HG02642 (cell line): ENCODE results near the gene ABCB4.

Experiments used
- ATAC-seq: cut with Tn5 transposase; IDR thresholded peaks from one replicate; pipeline ENCODE4 v1.9.1; 2021; ENCODE audit warnings: mild to moderate bottlenecking; ENCODE audit not compliant: unreplicated experiment, poor library complexity

Gene ABCB4

DNA sequence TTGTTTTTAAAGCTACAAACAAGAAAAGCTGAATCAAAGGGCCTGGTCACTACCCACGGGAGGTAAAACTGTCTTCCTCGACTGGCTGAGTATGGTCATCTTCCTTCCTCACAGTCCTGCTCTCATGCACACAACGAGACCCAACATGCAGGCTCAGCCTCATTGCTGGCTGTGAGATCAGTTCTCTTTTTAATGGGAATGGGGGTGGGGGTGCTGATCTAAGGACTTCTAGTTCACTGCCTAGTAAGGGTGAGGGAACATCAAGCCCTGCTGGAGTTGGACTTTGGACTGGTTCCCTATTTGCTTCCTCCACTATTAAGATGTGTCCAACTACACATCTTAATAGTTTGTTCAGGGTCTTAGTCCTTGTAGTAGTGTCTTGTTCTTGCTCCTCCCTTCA, 48.2 kb downstream of the ABCB4 start:
- ATAC-seq, result no peak

DNA sequence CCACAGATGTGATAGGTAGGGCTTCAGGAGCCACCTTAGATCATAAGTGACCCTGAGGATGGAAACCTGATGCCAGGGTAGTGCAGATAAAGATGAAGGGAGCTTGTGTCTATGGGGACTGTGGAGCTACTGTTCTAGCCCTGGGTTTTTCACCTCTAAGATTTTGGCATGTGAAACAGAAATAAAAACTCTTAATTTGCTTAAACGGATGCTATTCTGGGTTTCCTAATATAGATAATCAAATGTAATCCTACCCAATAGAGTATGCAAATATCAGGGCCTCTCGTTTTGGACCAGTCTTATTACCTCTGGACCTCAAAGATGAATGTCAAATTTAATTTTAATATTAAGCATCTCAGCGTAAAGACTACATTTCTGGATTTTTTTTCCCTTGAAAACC, 49.3 kb downstream of the ABCB4 start:
- ATAC-seq, result peak; percentile 80

DNA sequence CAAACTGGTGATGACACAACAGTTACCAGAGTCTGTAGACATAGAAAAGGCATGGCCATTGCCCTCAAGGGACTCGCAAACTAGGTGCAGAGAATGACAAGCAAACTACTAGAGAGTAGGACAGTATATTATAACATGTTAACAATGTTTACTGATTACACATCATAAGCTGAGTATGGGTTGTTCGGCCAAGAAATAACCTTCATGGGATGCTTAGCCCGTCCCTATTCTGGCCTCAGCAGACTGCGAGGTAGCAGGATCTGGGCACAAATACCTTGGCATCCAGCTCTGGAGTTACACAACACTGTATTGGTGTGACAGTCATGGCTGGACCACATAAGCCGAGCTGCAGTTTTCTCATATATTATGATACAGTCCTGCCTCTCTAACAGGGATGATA, 51.4 kb downstream of the ABCB4 start:
- ATAC-seq, result no peak

DNA sequence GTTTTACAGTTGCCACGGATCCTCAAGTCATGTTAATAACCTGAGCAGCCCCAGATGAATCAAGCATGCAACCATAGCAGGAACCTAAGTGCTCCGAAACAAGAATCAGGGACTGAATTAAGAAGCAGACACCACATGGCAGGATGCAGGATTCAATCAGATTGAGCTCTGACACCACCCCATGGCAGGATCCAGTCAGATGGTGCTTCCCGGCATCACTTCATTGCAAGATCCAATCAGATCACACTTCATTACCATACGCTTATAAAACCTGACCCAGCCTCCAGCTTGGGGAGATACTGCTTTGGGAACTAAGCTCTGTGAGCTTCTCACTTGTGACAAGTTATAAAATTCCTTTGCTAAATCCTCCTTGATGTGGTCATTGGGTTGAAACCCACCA, 55.3 kb downstream of the ABCB4 start:
- no peak for ATAC-seq

DNA sequence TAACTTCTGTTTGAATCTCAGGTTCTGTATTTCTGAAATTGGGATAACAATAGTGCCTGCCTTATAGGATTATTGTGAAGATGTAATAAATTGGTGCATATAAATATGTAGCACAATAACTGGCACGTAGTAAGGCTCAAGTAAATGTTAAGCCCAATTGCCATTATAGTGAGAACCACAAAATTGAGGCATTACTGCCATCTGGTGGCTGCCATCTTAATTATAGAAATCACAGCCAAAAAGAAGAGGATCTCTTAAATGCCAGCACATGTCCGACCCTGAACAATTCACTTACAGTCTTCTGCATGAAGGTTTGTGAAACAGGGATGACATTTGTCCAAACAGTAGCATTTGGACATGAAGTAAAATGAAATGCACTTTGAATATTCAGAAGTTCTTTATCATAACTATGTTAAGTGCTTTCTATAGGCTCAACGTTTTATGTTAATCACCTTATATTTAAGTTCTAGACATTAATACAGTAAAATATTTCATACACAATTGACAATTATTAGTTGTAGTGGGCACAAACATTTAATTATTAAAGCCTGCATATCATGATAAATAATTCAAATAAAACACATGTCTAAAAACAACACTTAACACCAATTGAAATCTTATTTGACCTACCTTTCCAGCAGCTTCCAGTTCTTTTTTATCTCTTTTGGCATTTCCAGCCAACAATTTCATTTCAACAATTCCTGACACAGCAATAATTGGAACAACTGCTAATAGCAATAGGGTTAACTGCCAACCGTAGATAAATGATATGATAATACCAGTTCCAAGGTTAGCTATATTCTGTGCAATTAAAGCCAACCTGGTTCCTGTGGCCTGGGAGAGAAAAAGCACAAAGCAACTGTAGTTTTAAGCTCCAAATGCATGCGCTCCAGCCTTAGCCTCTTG, 58.5 kb downstream of the ABCB4 start:
- peak; percentile 75 for ATAC-seq

DNA sequence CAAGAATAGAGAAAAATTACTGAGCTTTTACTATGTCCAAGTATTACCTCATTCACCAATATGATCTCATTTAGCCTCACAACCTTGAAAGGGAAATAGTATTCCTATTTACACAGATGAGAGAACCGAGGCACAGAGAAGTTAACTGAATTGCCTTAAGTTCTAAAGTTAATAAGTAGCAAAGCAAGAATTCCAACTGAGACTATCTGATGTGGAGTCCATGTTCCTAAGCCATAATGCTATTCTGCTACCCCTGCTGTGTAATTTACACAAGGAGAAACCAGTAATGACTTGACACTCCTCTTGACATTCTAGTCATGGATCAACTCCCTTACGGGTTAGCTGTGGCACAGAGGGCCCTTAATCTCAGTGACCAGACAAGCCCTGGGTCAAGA, 60.7 kb downstream of the ABCB4 start:
- no peak for ATAC-seq

DNA sequence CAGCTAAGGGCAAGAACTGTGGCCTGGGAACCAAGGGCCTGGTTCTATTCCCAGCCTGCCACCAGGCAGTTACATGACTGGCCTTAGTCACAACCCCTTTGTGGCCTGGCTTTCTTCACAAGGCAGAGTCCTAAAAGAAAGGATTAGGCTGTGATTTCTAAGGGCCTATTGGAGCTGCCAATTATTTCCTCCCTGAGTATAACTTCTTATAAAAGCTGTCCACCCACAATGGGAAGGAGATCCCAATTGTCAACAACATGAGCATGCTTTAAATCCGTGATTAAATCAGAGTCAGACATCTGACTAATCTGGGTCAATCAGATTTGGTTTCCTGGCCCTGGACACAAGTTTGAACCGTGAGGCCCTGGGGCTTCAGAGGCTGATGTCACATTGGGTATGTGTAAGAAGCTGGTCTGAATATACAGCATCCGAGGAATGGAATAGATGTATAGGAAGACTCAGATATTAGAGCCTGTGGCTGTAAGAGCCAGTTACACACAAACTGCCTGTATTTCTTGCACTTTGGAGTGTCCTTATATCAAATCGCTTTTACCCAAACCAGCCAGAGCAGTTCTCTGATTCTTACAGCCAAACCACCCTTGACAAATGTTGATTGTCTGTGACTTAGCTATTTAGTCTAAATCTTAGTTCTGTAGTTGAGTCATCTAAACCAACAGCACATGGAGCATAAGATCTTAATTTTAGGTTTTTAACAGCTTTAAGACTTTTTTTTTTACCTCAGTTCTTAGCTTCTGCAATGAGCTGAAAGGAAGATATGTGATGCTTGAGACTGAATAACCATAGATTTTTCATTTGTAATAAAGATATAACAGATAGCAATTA, 61.3 kb downstream of the ABCB4 start:
- ATAC-seq, result no peak

DNA sequence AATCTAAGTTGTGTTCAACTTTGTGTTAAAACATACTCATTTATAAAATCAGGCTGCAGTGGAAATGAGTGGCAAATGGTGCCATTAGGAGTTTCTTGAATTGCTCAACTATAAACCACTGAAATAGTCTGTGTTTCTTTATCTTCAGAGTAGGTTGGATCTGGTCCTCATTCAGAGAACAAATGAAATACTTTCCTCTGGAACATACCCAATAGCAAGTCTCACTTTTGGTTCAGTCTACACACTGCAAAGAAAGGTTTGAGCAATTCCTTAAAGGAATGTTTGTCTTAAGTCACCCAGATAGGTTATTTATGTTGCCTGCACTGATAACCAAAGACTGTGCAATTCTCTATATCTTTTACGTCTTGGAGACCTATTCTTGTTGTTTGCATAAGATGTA, 62.5 kb downstream of the ABCB4 start:
- no peak for ATAC-seq

DNA sequence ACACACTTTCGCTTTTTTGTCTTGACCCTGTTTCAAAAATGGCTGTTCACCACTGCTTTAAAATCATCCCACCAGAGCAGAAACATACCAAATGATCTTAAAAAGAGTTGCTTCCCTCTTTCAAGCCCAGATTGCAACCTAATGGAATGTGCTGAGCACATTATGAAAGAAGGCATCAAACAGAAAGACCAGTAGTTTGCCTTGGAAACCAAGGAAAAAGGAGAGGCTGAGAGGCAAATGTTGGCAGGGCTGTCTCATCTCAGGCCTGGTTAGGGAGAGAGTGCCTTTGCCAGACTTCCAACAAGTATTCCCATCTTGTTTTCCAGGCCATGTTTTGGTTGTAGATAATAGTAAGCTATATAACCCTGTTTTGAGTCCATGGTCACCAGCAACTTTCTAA, 64.3 kb downstream of the ABCB4 start:
- ATAC-seq, result no peak

DNA sequence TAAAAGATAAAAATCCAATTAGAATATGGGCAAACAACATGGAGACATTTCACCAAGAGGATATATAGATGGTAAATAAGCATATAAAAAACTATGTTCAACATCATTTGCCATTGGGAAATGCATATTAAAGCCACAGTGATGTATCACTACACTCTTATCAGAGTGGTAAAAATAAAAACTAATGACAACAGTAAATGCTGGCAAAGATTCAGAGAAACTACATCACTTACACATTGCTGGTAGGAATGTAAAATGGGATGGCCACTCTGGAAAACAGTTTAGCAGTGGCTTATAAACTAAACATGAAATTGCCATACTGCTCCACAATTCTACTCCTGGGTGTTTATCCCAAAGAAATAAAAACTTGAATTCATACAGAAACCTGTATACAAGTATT, 70.8 kb downstream of the ABCB4 start:
- no peak for ATAC-seq

DNA sequence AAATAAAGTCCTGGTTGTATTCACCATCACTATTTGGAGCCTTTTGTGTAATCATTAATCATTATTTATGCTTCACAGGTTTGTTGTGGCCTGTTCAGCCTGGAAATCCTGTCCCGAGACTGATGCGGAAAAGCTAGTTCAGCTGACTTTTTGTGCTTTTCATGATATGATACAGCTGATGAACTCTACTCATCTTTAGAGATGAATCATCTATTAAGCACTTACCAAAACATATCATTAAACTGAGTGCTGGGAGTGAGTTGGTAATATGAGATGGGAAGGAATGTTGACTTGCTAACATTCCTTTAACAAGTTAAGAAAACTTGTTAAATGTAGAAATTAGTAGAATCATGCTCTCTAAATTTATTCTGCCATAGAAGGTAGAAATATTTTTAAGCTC, 77.0 kb downstream of the ABCB4 start:
- no peak for ATAC-seq

DNA sequence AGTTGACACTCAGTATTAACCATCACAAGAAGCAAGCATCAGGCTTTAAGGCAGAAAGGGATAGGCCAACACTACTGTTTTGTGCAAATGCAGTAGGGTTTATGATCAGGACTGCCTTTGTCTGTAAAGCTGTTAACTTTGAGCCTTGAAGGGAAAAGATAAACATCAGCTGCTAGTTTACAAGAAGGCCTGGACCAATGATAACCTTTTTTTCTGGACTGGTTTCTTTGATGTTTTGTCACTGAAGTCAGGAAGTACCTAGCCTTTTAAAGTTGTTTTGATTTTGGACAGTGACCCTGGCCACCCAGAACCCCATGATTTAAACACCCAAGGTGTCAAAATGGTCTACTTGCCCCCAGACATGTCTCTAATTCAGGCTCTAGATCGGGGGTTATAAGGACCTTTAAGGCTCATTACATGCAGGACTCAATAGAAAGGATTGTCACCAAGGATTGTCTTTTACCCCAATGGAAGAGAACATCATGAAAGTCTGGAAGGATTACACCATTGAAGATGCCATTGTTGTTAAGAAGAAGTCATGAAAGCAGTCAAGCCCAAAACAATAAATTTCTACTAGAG, 79.9 kb downstream of the ABCB4 start:
- ATAC-seq, result no peak

DNA sequence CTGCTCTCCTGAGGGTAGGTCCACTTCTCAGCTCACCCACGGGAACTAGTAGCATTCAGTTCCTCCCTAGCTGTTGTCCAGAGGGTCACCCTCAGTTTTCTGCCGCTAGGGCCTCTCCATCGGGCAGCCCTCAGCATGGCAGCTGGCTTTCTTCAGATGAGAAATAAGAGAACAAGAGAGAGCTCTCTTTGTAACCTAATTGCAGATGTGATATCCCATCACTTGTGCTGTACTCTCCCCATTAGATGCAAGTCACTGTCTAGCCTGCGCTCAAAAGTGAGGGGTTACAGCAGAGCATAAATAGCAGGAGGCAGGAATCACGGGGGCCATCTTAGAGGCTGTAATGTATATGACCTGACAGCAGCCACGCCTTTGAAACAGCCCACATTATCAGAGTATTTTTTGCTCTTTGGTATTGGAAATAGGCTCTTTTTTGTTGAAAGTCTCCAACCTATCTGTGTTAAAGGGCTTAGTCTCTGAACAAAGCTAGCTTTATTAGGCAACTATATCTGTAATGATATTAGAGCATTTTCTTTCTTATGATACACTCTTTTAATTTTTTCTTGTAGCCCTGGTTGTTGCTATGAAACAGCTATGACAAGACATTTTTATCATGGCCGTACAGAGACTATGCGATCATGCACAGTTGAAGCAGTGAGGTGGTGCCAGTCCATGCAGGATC, 84.3 kb downstream of the ABCB4 start:
- ATAC-seq, result no peak

DNA sequence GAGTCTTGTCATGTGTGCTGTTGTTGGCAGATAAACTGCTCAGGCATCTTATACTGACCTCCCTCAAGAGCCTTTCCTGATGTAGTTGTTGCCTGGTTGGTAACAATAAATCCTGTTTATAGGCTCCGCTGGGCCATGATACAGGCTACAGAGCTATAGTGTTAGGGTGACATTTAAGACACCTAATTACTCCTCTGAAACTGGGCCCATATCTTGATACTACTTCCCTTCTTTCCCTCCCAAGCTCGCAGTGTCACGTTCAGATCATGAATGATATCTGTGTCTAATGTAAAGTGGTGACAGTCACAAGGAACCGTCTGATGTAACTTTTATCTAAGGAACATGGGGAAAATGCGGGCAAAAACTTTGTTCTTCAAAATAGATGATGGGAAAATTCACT, 94.6 kb downstream of the ABCB4 start:
- no peak for ATAC-seq

DNA sequence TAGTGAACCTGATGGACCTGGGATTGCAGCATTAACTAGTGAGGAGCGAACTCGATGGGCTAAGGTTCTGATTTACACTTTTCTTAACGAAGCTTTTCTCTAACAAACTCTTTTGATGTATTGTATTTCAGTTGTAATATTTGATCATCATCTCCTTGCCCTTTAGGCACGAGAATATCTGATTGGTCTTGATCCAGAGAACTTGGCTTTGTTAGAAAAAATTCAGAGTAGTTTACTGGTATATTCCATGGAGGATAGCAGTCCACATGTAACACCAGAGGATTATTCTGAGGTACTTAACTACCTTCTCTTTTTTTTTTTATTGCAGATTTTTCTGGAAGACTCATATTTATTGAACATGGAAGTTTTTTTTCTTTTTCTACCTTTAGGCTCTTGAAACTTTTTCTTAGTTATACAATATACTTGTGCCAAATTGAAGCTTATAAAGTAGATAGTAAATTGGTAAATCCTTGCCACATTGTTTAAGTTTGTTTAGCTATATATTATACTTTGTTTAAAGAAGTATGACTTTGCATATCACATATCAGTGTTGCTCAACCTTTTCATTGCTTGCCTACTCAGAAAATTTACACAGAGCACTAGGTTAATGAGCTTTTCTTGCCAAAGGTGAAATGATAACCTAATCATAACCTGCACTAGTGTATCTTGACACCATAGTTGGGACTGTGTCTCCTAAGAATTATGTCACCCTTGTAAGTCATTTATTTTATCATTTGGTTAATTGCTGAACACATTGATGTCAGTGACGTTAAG, 99.6 kb downstream of the ABCB4 start:
- ATAC-seq, result no peak

DNA sequence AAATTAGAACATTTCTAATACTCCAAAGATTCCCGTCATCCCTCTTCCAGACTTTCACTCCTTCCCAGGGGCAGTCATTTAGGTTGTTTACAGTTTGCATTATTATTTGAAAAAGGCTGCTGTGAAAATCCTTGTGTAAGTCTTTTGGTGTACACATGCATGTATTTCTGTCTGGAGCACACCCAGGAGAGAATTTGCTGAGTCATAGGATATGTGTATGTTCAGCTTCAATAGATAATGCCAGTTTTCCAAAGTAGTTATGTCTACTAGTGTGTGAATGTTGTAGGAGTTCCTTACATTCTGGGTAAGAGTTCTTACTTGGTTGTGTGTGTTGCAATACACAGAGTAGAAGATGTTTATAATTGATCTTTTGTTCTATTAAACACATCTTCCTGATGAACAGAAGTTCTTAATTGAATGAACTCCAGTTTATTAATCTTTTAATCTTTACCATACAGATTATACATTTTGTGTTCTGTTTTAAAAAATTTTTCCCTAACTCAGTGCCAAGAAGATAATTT, 104.8 kb downstream of the ABCB4 start:
- no peak for ATAC-seq

DNA sequence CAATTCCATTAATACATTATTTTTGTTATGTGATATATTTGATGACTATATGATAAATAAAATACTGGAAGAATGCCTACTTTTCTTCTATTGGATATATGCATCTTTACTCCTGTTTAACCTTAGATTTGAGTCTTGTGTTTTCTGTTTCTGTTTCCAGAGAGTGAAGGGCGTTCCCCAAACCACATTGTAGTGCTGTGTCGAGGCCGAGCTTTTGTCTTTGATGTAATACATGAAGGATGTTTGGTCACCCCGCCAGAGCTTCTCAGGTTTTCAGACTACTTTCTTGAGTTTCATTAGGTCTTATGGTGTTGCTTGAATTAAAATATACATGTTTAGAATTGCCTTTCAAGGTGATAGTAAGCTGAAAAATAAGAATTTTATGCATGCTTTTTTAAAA, 106.3 kb downstream of the ABCB4 start:
- no peak for ATAC-seq

DNA sequence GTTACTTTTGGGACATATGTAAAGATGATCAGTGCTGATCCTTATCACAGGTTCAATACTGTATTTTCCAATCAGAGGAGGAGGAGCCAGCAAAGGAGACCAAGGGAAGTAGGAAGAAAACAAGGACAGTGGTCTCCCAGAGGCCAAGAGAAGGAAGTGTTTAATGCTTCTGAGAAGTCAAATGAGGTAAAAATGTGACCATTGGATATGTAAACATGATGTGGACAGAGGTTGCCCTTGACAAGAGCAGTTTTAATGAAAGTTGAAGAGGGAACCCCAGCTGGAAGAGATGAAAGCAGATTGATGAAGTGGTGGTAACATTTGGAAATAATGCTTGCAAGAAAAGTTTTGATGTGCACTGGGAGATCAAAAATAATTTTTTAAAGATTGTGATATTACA, 111.2 kb downstream of the ABCB4 start:
- ATAC-seq, result no peak

DNA sequence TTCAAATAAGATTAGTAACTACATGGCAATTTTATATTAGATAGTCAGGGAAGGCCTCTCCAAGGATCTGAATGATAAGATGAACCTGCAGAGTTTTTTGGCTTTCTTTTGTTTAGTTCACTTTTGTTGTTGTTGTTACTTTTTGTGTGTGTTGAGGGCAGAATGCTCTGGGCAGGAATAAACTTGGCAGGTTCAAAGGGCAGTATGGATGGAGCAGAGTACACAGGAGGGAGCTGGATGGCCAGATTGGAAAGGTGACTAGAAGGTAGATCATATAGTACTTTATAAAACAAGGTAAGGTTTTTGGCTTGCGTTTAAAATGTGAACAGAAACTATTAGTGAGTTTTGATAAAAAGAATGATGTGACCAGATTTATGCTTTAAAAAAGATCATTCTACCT, 112.1 kb downstream of the ABCB4 start:
- ATAC-seq, result no peak

DNA sequence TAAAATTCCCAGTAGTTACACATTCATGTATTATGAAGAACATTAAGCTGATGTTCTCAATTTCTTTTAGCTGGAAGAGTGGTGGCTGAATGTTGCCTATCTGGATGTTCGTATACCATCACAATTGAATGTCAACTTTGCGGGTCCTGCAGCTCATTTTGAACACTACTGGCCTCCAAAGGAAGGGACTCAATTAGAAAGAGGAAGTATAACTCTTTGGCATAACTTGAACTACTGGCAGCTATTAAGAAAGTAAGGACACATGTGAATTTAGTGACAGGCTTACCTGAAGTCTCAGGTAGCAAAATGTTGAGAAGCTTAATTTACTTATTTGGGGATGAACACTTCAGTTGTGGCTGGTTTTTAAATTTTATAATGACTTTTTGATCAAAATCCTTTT, 114.2 kb downstream of the ABCB4 start:
- no peak for ATAC-seq
